ENCODE results near the gene SCN4B.

- TF ChIP-seq CTCF (IDR thresholded peaks at IDR 0.05) (no peak), POLR2A (IDR thresholded peaks at IDR 0.05) (no peak)
Observed at GRCh38 chr11:118100691-118101232, 51.9 kb downstream of the SCN4B start.

Measured in Peyer's patch (tissue), 4 donors.